WTC11 (cell line): Measurements from ENCODE around the gene TMEM183A. TPM values are rescaled to one million over a fixed set of nuclear protein-coding genes. Genes with fewer than 3 reads are reported as not detected.
A peak's percentile ranks its signal among the peaks of the same experiment; 100 is the strongest.

Source experiments
- ATAC-seq: fragments of 200-7000 bp; cut with Tn5 transposase; 2 replicates; pipeline ENCODE4 v1.10.0; 2021; ENCODE audit warnings: mild to moderate bottlenecking, moderate library complexity
- CTCF ChIA-PET: fragments of 300-600 bp; sonication (Branson Sonifier 250); formaldehyde crosslinking; loops from one replicate; lab custom pipeline; 2021; ENCODE audit warnings: antibody characterized with exemption; lab: Charles Lee
- POLR2A ChIA-PET: fragments of 350-600 bp; sonication (Branson Sonifier 250); formaldehyde crosslinking; loops from one replicate; lab custom pipeline; 2021; ENCODE audit warnings: antibody characterized with exemption; lab: Charles Lee
- DNase-seq: peaks from one replicate; pipeline ENCODE4 v3.0.0; 2021; ENCODE audit warnings: low spot score
- H3K27ac Mint-ChIP-seq: 2 replicates; pipeline ENCODE4 v1.8.0; 2021; ENCODE audit warnings: mixed read lengths
- H3K27me3 Mint-ChIP-seq: 2 replicates; pipeline ENCODE4 v1.8.0; 2021; ENCODE audit warnings: low read depth, mild to moderate bottlenecking, moderate library complexity, mixed read lengths
- H3K36me3 Mint-ChIP-seq: 2 replicates; pipeline ENCODE4 v1.8.0; 2021; ENCODE audit warnings: mixed read lengths
- H3K4me1 Mint-ChIP-seq: 2 replicates; pipeline ENCODE4 v1.8.0; 2022; ENCODE audit warnings: mixed read lengths
- H3K4me3 Mint-ChIP-seq: 2 replicates; pipeline ENCODE4 v1.8.0; 2021; ENCODE audit warnings: mild to moderate bottlenecking, moderate library complexity, mixed read lengths
- H3K9me3 Mint-ChIP-seq: 2 replicates; pipeline ENCODE4 v1.8.0; 2021; ENCODE audit warnings: mixed read lengths
- CREB1 ChIP-seq: sonication (generic); formaldehyde crosslinking; IDR thresholded peaks from 2 replicates; pipeline ENCODE4 v1.8.0; 2023; ENCODE audit warnings: mild to moderate bottlenecking, missing genetic modification reagents
- CREM ChIP-seq: sonication (generic); formaldehyde crosslinking; IDR thresholded peaks from 2 replicates; pipeline ENCODE4 v1.8.1; 2022; ENCODE audit warnings: mild to moderate bottlenecking, missing genetic modification reagents, moderate library complexity
- E2F1 ChIP-seq: sonication (generic); formaldehyde crosslinking; IDR thresholded peaks from 2 replicates; pipeline ENCODE4 v1.8.0; 2022; ENCODE audit warnings: mild to moderate bottlenecking, missing genetic modification reagents
- FOXK1 ChIP-seq: sonication (generic); formaldehyde crosslinking; IDR thresholded peaks from 2 replicates; pipeline ENCODE4 v1.8.0; 2022; ENCODE audit warnings: mild to moderate bottlenecking, moderate library complexity, missing genetic modification reagents
- GABPB1 ChIP-seq: sonication (generic); formaldehyde crosslinking; IDR thresholded peaks from 2 replicates; pipeline ENCODE4 v1.8.1; 2023; ENCODE audit warnings: mild to moderate bottlenecking, missing genetic modification reagents
- IRF1 ChIP-seq: sonication (generic); formaldehyde crosslinking; IDR thresholded peaks from 2 replicates; pipeline ENCODE4 v1.8.0; 2023; ENCODE audit warnings: missing genetic modification reagents
- MXD4 ChIP-seq: fragments of 250-450 bp; sonication (Bioruptor Pico); IDR thresholded peaks from 2 replicates; pipeline ENCODE4 v1.8.0; 2021; ENCODE audit warnings: mild to moderate bottlenecking, moderate library complexity, borderline replicate concordance
- NFATC4 ChIP-seq: fragments of 250-450 bp; sonication (Bioruptor Pico); IDR thresholded peaks from 2 replicates; pipeline ENCODE4 v1.9.0; 2021; ENCODE audit warnings: mild to moderate bottlenecking
- NR1H2 ChIP-seq: sonication (generic); formaldehyde crosslinking; IDR thresholded peaks from 2 replicates; pipeline ENCODE4 v1.9.0; 2021; ENCODE audit warnings: mild to moderate bottlenecking, moderate library complexity, missing genetic modification reagents
- RELA ChIP-seq: sonication (generic); formaldehyde crosslinking; IDR thresholded peaks from 2 replicates; pipeline ENCODE4 v1.8.1; 2022; ENCODE audit warnings: missing genetic modification reagents, mild to moderate bottlenecking, borderline replicate concordance
- RORB ChIP-seq: fragments of 250-450 bp; sonication (Bioruptor Pico); IDR thresholded peaks from 2 replicates; pipeline ENCODE4 v1.9.0; 2021; ENCODE audit warnings: mild to moderate bottlenecking
- SMAD3 ChIP-seq: sonication (generic); formaldehyde crosslinking; IDR thresholded peaks from 2 replicates; pipeline ENCODE4 v1.8.0; 2022; ENCODE audit warnings: missing genetic modification reagents, mild to moderate bottlenecking, borderline replicate concordance
- TP53 ChIP-seq: sonication (generic); formaldehyde crosslinking; IDR thresholded peaks from 2 replicates; pipeline ENCODE4 v1.8.1; 2023; ENCODE audit warnings: mild to moderate bottlenecking, missing genetic modification reagents
- USF1 ChIP-seq: sonication (generic); formaldehyde crosslinking; IDR thresholded peaks from 2 replicates; pipeline ENCODE4 v1.8.0; 2022; ENCODE audit warnings: mild to moderate bottlenecking, missing genetic modification reagents
- ZBTB21 ChIP-seq: sonication (generic); formaldehyde crosslinking; IDR thresholded peaks from 2 replicates; pipeline ENCODE4 v1.8.1; 2023; ENCODE audit warnings: mild to moderate bottlenecking, missing genetic modification reagents, borderline replicate concordance
- ZNF219 ChIP-seq: sonication (generic); formaldehyde crosslinking; IDR thresholded peaks from 2 replicates; pipeline ENCODE4 v1.8.0; 2023; ENCODE audit warnings: missing genetic modification reagents, mild to moderate bottlenecking, borderline replicate concordance
- ZNF263 ChIP-seq: sonication (generic); formaldehyde crosslinking; IDR thresholded peaks from 2 replicates; pipeline ENCODE4 v1.8.1; 2022; ENCODE audit warnings: low read depth, mild to moderate bottlenecking, moderate library complexity, missing genetic modification reagents
- ZNF532 ChIP-seq: fragments of 250-450 bp; sonication (Bioruptor Pico); IDR thresholded peaks from 2 replicates; pipeline ENCODE4 v1.9.0; 2021; ENCODE audit warnings: mild to moderate bottlenecking, borderline replicate concordance
- total RNA-seq: library from RNA; stranded (reverse); gene quantifications from 3 replicates; pipeline ENCODE4 v1.2.3, GENCODE V29; 2021
- TF ChIP-seq, protein P1 (sequence below): sonication (generic); formaldehyde crosslinking; IDR thresholded peaks from 2 replicates; pipeline ENCODE4 v1.8.0; 2022; ENCODE audit warnings: mild to moderate bottlenecking, missing genetic modification reagents
- TF ChIP-seq, protein P2 (sequence below): sonication (generic); formaldehyde crosslinking; IDR thresholded peaks from 2 replicates; pipeline ENCODE4 v1.8.1; 2023; ENCODE audit warnings: mild to moderate bottlenecking, missing genetic modification reagents, moderate library complexity

TMEM183A gene
- total RNA-seq, 1 experiment from 2014 or later = 108 TPM

GRCh38 chr1:202957733-202958543 lies 49.2 kb upstream of the TMEM183A start, which contains the start of gene ADIPOR1 (continued):
- TF ChIP-seq FOXK1 (peak; percentile 71; the same call in 1 of the 2 replicates), IRF1 (peak; percentile 57; the same call in 1 of the 2 replicates), SMAD3 (CRISPR knock-in tag) (0 out of 2 replicates have a peak, but pooled peaks have one; percentile 13), RORB (CRISPR knock-in tag) (no peak), TP53 (CRISPR knock-in tag) (no peak), ZNF263 (no peak)

DNA sequence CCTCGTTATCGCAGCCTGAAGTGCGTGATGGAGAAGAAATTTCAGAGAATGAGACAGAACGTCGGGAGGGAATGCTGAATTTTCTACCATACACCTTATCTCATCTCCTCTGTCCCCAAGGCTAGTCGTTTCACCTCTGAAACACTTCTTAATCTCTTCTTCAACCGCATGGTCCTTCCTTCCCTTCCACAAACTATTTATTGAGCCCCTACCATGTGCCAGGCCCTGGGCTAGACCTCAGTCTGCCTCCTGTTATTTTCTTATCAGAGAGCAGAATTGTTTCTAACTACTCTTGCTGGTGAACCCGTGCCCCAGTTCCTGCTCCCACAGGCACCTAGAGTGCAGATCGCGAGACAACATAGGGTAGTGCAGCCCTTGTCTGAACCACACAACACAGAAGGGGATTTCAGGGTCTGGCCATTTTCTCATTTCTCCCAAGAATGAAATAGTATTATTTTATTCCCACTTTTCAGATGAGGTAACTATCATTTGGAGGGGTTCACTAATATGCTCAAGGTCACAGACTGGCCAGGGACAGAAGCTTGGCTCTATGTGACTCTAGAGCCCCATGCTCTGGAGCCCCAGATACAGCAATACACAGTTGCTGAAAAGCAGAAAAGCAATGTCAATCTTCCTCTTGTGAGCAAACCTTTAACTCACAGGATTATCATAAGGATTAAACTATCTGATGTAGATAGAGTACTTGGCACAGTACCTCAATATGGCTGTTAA lies 48.5 kb upstream of the TMEM183A start:
- no peaks in the 10 kb centered on the region for H3K36me3 Mint-ChIP-seq
- peak overlapping the region; percentile 97 for H3K4me3 Mint-ChIP-seq
- no peaks in the 10 kb centered on the region for H3K9me3 Mint-ChIP-seq
- H3K27me3 Mint-ChIP-seq = no peaks in the 10 kb centered on the region
- ChIA-PET POLR2A (interaction anchor here (0.5 kb wide), 1 partner anchor 17 kb away, joined by 4 read pairs; no protein-coding TSS in a partner anchor), CTCF (no interaction called here)
- ATAC-seq = peak; percentile 40
- no peak for DNase-seq
- peaks cover 16% of the 10 kb centered on the region for H3K4me1 Mint-ChIP-seq
- TF ChIP-seq MXD4 (CRISPR knock-in tag) (no peak), GABPB1 (CRISPR knock-in tag) (0 out of 2 replicates have a peak, but pooled peaks have one; percentile 9), CREB1 (CRISPR knock-in tag) (no peak)
- TF ChIP-seq, protein P1, sequence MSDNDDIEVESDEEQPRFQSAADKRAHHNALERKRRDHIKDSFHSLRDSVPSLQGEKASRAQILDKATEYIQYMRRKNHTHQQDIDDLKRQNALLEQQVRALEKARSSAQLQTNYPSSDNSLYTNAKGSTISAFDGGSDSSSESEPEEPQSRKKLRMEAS = peak; percentile 69
- H3K27ac Mint-ChIP-seq = 0 out of 2 replicates have a peak overlapping the region, but pooled peaks have one; percentile 94

DNA sequence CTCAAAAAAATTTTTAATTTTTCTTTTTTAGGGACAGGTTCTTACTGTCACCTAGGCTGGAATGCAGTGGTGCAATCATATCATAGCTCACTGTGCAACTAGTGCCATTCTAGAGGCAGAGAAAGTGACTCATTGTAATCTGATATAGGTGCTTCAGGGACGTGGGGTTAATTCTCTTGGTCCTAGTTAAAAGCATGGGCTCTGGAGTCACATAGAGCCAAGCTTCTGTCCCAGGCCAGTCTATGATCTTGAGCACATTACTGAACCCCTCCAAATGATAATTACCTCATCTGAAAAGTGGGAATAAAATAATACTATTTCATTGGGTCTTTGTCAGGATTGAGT lies 47.9 kb upstream of the TMEM183A start:
- ChIA-PET POLR2A (interaction anchor here (0.5 kb wide), 1 partner anchor 16 kb away, joined by 4 read pairs; no protein-coding TSS in a partner anchor), CTCF (no interaction called here)
- TF ChIP-seq E2F1 (CRISPR knock-in tag) (no peak), SMAD3 (CRISPR knock-in tag) (no peak), ZBTB21 (no peak), ZNF219 (CRISPR knock-in tag) (no peak), NFATC4 (CRISPR knock-in tag) (no peak)
- ATAC-seq (no peak), DNase-seq (no peak)
- no peaks in the 10 kb centered on the region for H3K27me3 Mint-ChIP-seq
- H3K36me3 Mint-ChIP-seq = no peaks in the 10 kb centered on the region; the same call in 1 of the 2 replicates
- peaks cover 16% of the 10 kb centered on the region for H3K4me1 Mint-ChIP-seq
- peak overlapping the region; percentile 97; the same call in 1 of the 2 replicates for H3K4me3 Mint-ChIP-seq
- no peaks in the 10 kb centered on the region for H3K9me3 Mint-ChIP-seq
- no peak overlapping the region for H3K27ac Mint-ChIP-seq

DNA sequence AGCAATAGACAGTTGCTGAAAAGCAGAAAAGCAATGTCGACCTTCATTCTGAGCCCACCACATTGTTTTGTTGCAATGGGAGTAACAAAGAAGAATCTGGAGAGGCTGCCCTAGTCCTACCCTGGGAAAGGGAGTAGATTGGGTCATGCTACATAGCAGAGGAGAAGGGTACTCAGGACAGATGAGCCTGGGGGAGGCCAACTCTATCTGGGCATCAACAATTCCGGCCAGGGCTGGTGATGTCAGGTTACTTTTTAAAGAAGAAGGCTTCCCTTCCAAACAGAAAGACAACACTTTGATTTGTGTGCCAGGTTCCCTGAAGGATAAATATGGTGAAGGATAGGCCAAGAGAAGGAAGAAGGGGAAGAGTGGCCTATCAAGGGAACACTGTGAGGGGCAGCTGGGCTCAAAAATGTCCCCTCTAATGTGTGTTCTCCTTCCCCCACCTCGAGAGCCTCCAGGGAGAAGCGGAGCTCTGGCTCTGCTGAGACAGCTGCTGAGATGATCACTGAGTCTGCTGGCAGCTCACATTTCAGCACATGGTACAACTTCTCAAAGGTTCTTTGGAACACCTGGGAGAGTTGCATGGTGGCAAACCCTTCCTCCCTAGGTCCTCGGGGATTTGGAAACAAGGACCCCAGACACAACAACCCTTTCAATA lies 45.8 kb upstream of the TMEM183A start:
- ChIA-PET POLR2A (no interaction called here), CTCF (no interaction called here)
- ATAC-seq (no peak), DNase-seq (no peak)
- Mint-ChIP-seq H3K9me3 (no peaks in the 10 kb centered on the region), H3K27me3 (no peaks in the 10 kb centered on the region), H3K4me3 (no peak overlapping the region), H3K4me1 (peaks cover 17% of the 10 kb centered on the region), H3K27ac (no peak overlapping the region), H3K36me3 (no peaks in the 10 kb centered on the region; the same call in 1 of the 2 replicates)
- no peak for TF ChIP-seq NR1H2 (CRISPR knock-in tag)
- TF ChIP-seq RELA (CRISPR knock-in tag) = no peak
- TF ChIP-seq, protein P2, sequence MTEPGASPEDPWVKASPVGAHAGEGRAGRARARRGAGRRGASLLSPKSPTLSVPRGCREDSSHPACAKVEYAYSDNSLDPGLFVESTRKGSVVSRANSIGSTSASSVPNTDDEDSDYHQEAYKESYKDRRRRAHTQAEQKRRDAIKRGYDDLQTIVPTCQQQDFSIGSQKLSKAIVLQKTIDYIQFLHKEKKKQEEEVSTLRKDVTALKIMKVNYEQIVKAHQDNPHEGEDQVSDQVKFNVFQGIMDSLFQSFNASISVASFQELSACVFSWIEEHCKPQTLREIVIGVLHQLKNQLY (CRISPR knock-in tag) = no peak
- no peak for TF ChIP-seq ZNF532
- no peak for TF ChIP-seq USF1
- no peak for TF ChIP-seq CREM (CRISPR knock-in tag)
